GM21447 (cell line): ENCODE data around the gene FKBP2.

Experiments
- ATAC-seq: cut with Tn5 transposase; IDR thresholded peaks from one replicate; pipeline ENCODE4 v1.9.1; 2021; ENCODE audit not compliant: unreplicated experiment

Gene FKBP2

DNA sequence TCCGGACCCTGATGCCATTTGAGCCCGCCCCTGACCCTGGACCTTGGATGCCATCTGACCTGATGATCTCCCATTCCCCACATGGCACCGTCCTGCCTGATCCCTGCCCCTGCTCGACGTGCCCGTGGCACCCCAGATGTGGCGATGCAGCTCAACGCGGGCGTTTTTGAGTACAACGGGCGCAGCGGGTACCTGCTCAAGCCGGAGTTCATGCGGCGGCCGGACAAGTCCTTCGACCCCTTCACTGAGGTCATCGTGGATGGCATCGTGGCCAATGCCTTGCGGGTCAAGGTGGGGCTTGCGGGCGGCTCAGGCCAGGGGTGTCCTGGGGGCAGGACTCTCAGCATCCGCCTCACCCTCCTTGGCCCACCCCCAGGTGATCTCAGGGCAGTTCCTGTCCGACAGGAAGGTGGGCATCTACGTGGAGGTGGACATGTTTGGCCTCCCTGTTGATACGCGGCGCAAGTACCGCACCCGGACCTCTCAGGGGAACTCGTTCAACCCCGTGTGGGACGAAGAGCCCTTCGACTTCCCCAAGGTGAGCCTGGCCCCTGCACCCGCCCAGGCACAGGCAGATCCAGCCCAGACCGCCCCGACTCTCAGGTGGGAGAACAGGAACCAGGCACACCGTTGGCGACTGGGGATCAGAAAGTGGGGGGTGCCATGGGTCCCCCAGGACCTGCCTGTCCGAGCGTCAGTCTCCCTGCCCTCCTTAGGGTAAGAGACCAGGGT is 21.5 kb downstream of the FKBP2 start:
- no peak for ATAC-seq

DNA sequence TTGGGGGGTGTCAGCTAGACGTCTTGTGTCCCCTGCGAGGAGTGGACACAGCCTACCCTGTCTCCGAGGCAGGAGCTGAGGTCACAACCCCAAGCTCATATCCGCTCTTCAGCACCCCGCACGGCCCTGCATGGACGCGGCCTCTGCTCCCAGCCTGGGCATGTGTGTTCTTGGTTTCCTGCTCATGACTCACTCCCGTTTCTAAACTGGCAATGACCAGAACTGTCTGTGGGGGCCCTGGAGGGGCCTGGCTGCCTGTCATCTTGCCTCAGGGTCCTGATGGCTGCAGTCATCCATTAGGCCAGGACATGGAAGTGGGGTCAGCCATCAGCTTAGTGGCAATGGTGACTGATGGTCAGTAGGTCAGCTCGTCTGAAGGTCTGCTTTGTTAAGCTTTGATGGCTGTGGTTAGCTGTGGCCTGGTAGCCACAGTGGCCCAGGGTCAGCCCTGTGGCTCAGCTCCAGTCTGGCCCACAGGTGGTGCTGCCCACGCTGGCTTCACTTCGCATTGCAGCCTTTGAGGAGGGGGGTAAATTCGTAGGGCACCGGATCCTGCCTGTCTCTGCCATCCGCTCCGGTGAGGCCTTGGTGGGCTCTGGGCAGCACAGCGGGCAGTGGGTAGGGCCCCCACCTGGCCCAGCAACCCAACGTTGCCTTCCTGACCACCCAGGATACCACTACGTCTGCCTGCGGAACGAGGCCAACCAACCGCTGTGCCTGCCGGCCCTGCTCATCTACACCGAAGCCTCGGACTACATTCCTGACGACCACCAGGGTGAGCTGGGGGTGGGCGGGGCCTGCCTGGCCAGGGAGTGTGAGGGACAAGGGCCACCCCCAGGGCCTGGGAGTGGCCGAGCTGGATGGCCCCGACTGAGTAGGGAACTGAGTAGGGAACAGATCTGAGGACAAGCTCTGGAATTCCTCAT is 22.4 kb downstream of the FKBP2 start:
- no peak for ATAC-seq

GRCh38 chr11:64263947-64264317 is 23.0 kb downstream of the FKBP2 start:
- no peak for ATAC-seq

GRCh38 chr11:64264371-64264852 is 23.5 kb downstream of the FKBP2 start:
- ATAC-seq = no peak

DNA sequence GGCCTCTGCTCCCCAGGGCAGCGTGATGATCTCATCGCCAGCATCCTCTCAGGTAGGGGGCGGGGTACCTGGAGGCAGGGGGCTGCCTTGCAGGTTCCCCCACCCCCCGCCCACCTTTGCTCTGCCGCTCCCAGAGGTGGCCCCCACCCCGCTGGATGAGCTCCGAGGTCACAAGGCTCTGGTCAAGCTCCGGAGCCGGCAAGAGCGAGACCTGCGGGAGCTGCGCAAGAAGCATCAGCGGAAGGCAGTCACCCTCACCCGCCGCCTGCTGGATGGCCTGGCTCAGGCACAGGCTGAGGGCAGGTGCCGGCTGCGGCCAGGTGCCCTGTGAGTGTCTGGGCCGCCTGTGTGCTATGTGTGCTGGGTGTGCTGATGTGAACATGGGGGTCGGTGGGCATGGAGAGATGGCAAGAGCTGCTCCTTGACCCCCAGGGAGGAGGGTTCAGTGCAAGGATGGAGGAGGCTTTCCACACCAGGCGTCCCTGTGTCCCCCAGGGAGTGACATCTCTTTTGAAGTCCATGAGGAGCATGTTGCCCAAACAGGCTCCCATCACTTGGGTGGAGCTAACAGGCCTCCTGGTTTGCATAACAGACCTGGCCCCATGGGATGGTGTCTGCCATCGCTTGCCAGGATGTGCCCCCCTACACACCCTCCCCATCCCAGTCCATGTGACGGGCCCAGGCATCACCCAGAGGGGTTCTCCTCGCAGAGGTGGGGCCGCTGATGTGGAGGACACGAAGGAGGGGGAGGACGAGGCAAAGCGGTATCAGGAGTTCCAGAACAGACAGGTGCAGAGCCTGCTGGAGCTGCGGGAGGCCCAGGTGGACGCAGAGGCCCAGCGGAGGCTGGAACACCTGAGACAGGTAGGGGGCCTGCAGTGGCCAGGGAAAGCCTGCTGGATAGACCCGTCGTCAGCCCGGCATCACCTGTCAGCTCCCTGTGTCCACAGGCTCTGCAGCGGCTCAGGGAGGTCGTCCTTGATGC is 24.6 kb downstream of the FKBP2 start:
- no peak for ATAC-seq

GRCh38 chr11:64266339-64266738 is 25.4 kb downstream of the FKBP2 start:
- no peak for ATAC-seq

GRCh38 chr11:64267207-64267945 is 26.5 kb downstream of the FKBP2 start:
- no peak for ATAC-seq

DNA sequence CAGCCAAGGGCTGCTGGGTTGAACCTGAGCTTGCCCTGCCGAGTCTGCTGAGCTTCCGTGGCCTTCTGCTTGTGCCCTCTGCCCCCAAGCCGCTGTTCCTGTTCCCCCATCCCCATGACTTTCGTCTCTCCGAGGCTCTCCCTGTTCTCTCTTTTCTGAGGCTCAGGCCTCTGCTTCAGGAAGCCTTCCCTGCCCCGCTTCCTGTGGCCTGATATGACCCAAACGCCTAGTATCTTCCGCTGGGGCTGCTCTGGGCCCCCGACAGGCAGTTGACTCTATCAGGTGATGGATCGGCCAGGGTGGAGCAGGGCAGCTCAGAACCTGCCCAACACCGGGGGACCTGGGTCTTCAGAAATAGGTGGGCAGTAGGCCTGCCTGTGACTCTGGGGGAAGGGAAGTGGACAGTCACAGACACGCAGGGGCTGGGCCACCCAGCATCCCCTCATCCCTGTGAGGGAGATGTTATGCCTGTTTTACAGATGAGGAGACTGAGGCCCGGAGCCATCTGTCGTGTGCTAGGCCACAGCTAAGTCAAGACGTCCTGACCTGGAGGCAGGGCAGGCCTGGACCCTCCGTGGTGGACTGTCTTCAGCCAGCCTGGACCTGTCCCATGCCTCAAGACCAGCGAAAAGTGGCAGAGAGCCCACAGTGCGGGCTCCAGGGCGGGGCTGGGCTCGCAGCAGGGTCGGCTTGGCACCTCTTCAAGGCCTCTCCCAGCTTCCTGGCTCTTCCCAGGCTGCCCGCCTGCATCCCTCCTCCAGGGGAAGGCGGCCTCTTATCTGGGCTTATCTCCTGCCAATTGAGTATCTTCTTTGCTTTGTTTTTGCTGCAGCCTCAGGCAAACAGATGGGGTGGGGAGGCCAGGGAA is 27.4 kb downstream of the FKBP2 start:
- no peak for ATAC-seq

GRCh38 chr11:64268893-64269539 is 28.1 kb downstream of the FKBP2 start:
- peak; percentile 6 for ATAC-seq

- ATAC-seq = peak; percentile 66
These were observed 28.8 kb downstream of the FKBP2 start for GRCh38 chr11:64269540-64270220.

DNA sequence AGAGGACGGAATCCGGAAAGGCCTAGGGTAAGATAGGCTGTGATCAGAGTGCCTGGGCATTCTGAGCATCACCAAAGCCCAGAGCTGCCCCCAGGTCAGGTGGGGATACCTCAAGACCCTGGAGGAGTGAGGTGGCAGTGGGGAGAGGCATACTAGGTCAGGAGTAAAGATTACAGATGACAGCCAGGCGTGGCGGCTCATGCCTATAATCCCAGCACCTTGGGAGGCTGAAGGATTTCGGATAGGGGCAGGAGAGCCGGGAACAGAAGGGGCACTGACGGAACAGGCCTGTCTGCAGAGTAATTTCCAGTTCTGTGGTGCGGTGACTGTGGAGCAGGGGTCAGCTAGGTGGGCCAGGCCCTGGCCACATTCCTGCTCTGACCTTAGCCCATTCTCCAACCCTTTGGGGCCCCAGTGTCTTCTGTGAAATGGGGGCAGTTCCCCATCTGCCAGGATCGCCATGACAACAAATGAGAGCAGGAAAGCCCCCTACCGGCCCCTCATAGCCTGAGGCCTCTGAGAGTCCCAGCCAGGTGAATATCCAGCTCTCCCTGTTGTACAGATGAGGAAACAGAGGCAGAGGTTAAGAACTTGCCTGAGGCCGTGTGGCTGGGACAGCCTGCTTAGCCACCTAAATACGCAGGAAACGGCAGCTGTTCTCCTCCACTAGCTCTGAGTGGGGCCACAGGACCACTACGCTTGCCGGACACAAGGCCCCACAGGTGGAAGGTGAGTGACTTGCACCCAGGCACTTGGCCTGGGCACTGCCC is 34.3 kb downstream of the FKBP2 start:
- ATAC-seq = no peak

- ATAC-seq = no peak
These were observed 34.9 kb downstream of the FKBP2 start for GRCh38 chr11:64275841-64276240.

GRCh38 chr11:64276653-64277431 is 35.9 kb downstream of the FKBP2 start:
- ATAC-seq = no peak

- ATAC-seq = no peak
These were observed 37.8 kb downstream of the FKBP2 start for GRCh38 chr11:64278576-64279190.

DNA sequence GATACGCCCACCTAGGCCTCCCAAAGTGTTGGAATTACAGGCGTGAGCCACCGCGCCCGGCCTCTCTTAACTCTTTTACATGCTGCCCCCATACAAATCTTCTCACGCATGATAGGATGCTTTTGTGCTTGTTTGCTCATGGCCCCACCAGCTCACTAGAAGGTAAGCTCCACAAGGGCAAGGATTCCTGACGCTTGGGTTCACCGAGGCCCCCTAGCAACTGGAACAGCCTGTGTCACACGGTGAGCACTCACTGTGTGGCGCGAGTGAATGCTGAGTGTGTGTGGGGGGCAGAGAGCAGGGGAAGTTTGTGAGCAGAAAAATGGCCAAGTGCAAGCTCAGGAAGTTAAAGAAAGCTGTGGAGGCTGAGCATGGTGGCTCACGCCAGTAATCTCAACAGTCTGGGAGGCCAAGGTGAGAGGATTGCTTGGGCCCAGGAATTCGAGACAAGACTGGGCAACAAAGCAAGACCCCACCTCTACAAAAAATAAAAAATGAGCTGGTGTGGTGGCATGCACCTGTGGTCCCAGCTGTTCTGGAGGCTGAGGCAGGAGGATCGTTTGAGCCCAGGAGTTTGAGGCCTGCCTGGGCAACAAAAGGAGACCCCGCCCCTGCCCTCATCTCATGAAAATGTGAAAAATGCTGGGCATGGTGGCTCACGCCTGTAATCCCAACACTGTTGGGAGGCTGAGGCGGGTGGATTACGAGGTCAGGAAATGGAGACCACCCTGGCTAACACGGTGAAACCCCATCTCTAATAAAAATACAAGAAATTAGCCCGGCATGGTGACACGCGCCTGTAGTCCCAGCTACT is 41.3 kb downstream of the FKBP2 start:
- ATAC-seq = no peak
